Activated CD4-positive, alpha-beta T cell treated with anti-CD3 and anti-CD28 coated beads for 48 hours (primary cell): ENCODE results near the gene CPLX4.
"Not testable (repeated sequence)": the region's sequence is repeated elsewhere in the genome, so short reads cannot be mapped to it uniquely, and the experiment has no call there.

ENCODE experiments used
- DNase-seq: peaks from one replicate; pipeline ENCODE4 v3.0.0-alpha.2; 2020

CPLX4 gene

GRCh38 chr18:59268721-59269562, 49.5 kb downstream of the CPLX4 start:
- peak; percentile 71 for DNase-seq

GRCh38 chr18:59268127-59268720, 50.2 kb downstream of the CPLX4 start:
- DNase-seq: no peak

GRCh38 chr18:59267503-59268126, 50.8 kb downstream of the CPLX4 start:
- peak; percentile 35 for DNase-seq

- DNase-seq: no peak
These were observed 51.5 kb downstream of the CPLX4 start for GRCh38 chr18:59266886-59267502.

GRCh38 chr18:59266459-59266858, 52.0 kb downstream of the CPLX4 start:
- no peak for DNase-seq

- DNase-seq: no peak
These were observed 52.5 kb downstream of the CPLX4 start for GRCh38 chr18:59265974-59266369.

- DNase-seq: peak; percentile 68
These were observed 53.0 kb downstream of the CPLX4 start for GRCh38 chr18:59265246-59265973.

GRCh38 chr18:59264651-59265245, 53.7 kb downstream of the CPLX4 start:
- DNase-seq: no peak

- no peak for DNase-seq
These were observed 54.3 kb downstream of the CPLX4 start for GRCh38 chr18:59264121-59264571.

GRCh38 chr18:59263661-59264060, 54.8 kb downstream of the CPLX4 start:
- DNase-seq: no peak

GRCh38 chr18:59262243-59262642, 56.2 kb downstream of the CPLX4 start:
- not testable (repeated sequence) for DNase-seq

- not testable (repeated sequence) for DNase-seq
These were observed 56.6 kb downstream of the CPLX4 start for GRCh38 chr18:59261842-59262241.

GRCh38 chr18:59255491-59255890, 63.0 kb downstream of the CPLX4 start:
- DNase-seq: not testable (repeated sequence)

- peak; percentile 52 for DNase-seq
These were observed 69.2 kb downstream of the CPLX4 start for GRCh38 chr18:59249199-59249774.

GRCh38 chr18:59246796-59247195, 71.7 kb downstream of the CPLX4 start:
- DNase-seq: no peak
